ENCODE measurements around the gene CCL22. TPM values are rescaled to one million over a fixed set of nuclear protein-coding genes. Genes with fewer than 3 reads are reported as not detected.

The CCL22 gene
- total RNA-seq, 1 donor from 2014 or later = not detected

GRCh38 chr16:57357330-57358085 is 1.1 kb upstream of the CCL22 start:
- H3K9ac ChIP-seq = no peak overlapping the region
- no peak overlapping the region for H3K27ac ChIP-seq
- no peaks in the 10 kb centered on the region for H3K9me3 Mint-ChIP-seq
- peak overlapping the region; percentile 92 for H3K27ac Mint-ChIP-seq
- H4K20me1 ChIP-seq (ENCODE audit: low read depth) = no peaks in the 10 kb centered on the region
- TF ChIP-seq CTCF (IDR thresholded peaks at IDR 0.05) (no peak), EZH2 (IDR thresholded peaks at IDR 0.05) (no peak), EZH2phosphoT487 (IDR thresholded peaks at IDR 0.05) (no peak)
- H3K27me3 ChIP-seq = no peaks in the 10 kb centered on the region
- no peaks in the 10 kb centered on the region for H3K4me1 ChIP-seq
- H3K4me2 ChIP-seq = no peak overlapping the region
- H3K4me3 ChIP-seq = no peak overlapping the region
- DNase-seq (ENCODE audit: low spot score) = no peak
- H3K4me1 Mint-ChIP-seq = peaks cover 8% of the 10 kb centered on the region
- no peaks in the 10 kb centered on the region for H3K9me3 ChIP-seq (ENCODE audit: low read depth)
- no peaks in the 10 kb centered on the region for H3F3A ChIP-seq (ENCODE audit: low read depth)
- peaks cover 3% of the 10 kb centered on the region for H3K27me3 Mint-ChIP-seq (ENCODE audit: insufficient read depth, low read depth)
- H3K4me3 Mint-ChIP-seq = no peak overlapping the region
- H3K36me3 ChIP-seq = no peaks in the 10 kb centered on the region
- H2AFZ ChIP-seq (replicated peaks) = no peak overlapping the region
- H3K79me2 ChIP-seq (ENCODE audit: low read depth) = no peaks in the 10 kb centered on the region
- no peaks in the 10 kb centered on the region for H3K36me3 Mint-ChIP-seq

GRCh38 chr16:57358086-57358420 is 530 bp upstream of the CCL22 start:
- Histone ChIP-seq H3K27me3 (no peaks in the 10 kb centered on the region), H3K79me2 (ENCODE audit: low read depth) (no peaks in the 10 kb centered on the region), H3K4me2 (no peak overlapping the region), H4K20me1 (ENCODE audit: low read depth) (no peaks in the 10 kb centered on the region), H2AFZ (replicated peaks) (no peak overlapping the region), H3K36me3 (no peaks in the 10 kb centered on the region), H3K4me3 (no peak overlapping the region), H3K9ac (no peak overlapping the region), H3K9me3 (ENCODE audit: low read depth) (no peaks in the 10 kb centered on the region), H3K4me1 (no peaks in the 10 kb centered on the region), H3K27ac (no peak overlapping the region), H3F3A (ENCODE audit: low read depth) (no peaks in the 10 kb centered on the region)
- Mint-ChIP-seq H3K4me1 (peaks cover 8% of the 10 kb centered on the region), H3K36me3 (no peaks in the 10 kb centered on the region), H3K9me3 (no peaks in the 10 kb centered on the region), H3K27ac (no peak overlapping the region), H3K4me3 (no peak overlapping the region), H3K27me3 (ENCODE audit: insufficient read depth, low read depth) (peaks cover 3% of the 10 kb centered on the region)
- no peak for TF ChIP-seq EZH2phosphoT487 (IDR thresholded peaks at IDR 0.05)
- TF ChIP-seq EZH2 (IDR thresholded peaks at IDR 0.05) = no peak
- TF ChIP-seq CTCF (IDR thresholded peaks at IDR 0.05) = no peak
- DNase-seq (ENCODE audit: low spot score) = no peak

- DNase-seq (ENCODE audit: low spot score) = no peak
- no peak overlapping the region for H3K27ac ChIP-seq
- H3K9me3 ChIP-seq (ENCODE audit: low read depth) = no peaks in the 10 kb centered on the region
- H3K4me2 ChIP-seq = no peak overlapping the region
- H3K4me1 ChIP-seq = no peaks in the 10 kb centered on the region
- Mint-ChIP-seq H3K36me3 (no peaks in the 10 kb centered on the region), H3K4me1 (peaks cover 1% of the 10 kb centered on the region), H3K27me3 (ENCODE audit: insufficient read depth, low read depth) (peaks cover 7% of the 10 kb centered on the region), H3K9me3 (no peaks in the 10 kb centered on the region), H3K4me3 (no peak overlapping the region), H3K27ac (no peak overlapping the region)
- H4K20me1 ChIP-seq (ENCODE audit: low read depth) = no peaks in the 10 kb centered on the region
- no peaks in the 10 kb centered on the region for H3K27me3 ChIP-seq
- H3F3A ChIP-seq (ENCODE audit: low read depth) = no peaks in the 10 kb centered on the region
- H3K9ac ChIP-seq = no peak overlapping the region
- no peaks in the 10 kb centered on the region for H3K79me2 ChIP-seq (ENCODE audit: low read depth)
- H2AFZ ChIP-seq (replicated peaks) = no peak overlapping the region
- TF ChIP-seq EZH2phosphoT487 (IDR thresholded peaks at IDR 0.05) = no peak
- no peak overlapping the region for H3K4me3 ChIP-seq
- no peaks in the 10 kb centered on the region for H3K36me3 ChIP-seq
These were observed 1.8 kb downstream of the CCL22 start for GRCh38 chr16:57360321-57360935.

GRCh38 chr16:57361404-57361803 is 2.8 kb downstream of the CCL22 start:
- Histone ChIP-seq H3K27me3 (no peaks in the 10 kb centered on the region), H3K4me2 (no peak overlapping the region), H3K4me1 (no peaks in the 10 kb centered on the region), H3K4me3 (no peak overlapping the region), H4K20me1 (ENCODE audit: low read depth) (no peaks in the 10 kb centered on the region), H3K9ac (no peak overlapping the region), H3K9me3 (ENCODE audit: low read depth) (no peaks in the 10 kb centered on the region), H3K27ac (no peak overlapping the region), H3F3A (ENCODE audit: low read depth) (no peaks in the 10 kb centered on the region), H3K79me2 (ENCODE audit: low read depth) (no peaks in the 10 kb centered on the region), H3K36me3 (no peaks in the 10 kb centered on the region), H2AFZ (replicated peaks) (no peak overlapping the region)
- no peak for DNase-seq (ENCODE audit: low spot score)
- Mint-ChIP-seq H3K27ac (no peak overlapping the region), H3K9me3 (no peaks in the 10 kb centered on the region), H3K27me3 (ENCODE audit: insufficient read depth, low read depth) (peaks cover 7% of the 10 kb centered on the region), H3K4me3 (no peak overlapping the region), H3K4me1 (no peaks in the 10 kb centered on the region), H3K36me3 (no peaks in the 10 kb centered on the region)
- TF ChIP-seq CTCF (IDR thresholded peaks at IDR 0.05) (no peak), EZH2 (IDR thresholded peaks at IDR 0.05) (no peak), EZH2phosphoT487 (IDR thresholded peaks at IDR 0.05) (no peak)

All from neural progenitor cell (in vitro differentiated cells).